Measurements from ENCODE around the gene CHMP1A.

DNA sequence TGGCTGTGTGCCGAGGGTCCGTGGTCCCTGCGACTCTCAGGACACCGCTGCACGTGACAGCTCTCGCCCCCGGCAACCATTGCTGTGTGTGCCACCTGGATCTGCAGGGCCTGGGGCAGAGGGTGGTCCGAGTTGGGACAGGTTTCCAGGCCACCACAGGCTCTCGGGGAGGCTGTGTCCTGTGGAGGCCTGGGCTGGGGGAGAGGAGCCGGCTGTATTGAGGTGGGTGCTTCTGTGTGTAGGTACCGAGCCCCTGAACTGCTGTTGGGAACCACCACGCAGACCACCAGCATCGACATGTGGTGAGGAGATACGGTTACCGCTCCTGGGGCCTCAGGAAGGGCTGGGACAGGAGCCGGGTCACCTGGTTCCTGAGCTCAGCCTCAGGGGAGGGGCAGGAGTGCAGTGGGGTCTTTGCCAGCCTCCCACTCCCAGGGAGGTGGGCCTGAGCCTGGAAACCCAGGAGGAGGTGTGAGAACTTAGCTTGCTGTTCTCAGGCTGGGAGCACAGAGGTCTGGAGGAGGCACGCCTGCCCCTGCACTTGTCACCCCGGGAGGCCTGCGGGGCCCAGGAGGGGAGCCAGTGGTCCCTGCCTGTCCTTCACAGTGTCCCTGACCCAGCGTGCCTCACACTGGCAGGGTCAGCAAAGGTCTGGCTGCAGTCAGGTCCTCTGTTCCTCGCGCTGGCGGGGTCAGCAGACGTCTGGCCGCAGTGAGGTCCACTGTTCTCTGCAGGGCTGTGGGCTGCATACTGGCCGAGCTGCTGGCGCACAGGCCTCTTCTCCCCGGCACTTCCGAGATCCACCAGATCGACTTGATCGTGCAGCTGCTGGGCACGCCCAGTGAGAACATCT, 36.6 kb upstream of the CHMP1A start:
- TF ChIP-seq GATA2 (IDR thresholded peaks at IDR 0.05; ENCODE audit: low read depth, low read length): no peak
- TF ChIP-seq GATA3 (IDR thresholded peaks at IDR 0.05; ENCODE audit: low read depth, low read length): no peak
